Mucosa of rectum (tissue), 2 donors: Measurements from ENCODE around the gene TEX53.

ENCODE experiments used
- H3K27ac ChIP-seq, 2 donors: one replicate each; pipeline ENCODE4 v1.7.0; 2013; ENCODE audit warnings: inconsistent platforms in 2 of 2, low read depth in 2 of 2, low read length in 2 of 2
- H3K27me3 ChIP-seq, 2 donors: one replicate each; pipeline ENCODE4 v1.7.0; 2013; ENCODE audit warnings: low read length in 2 of 2; ENCODE audit not compliant: control insufficient read depth in 2 of 2, insufficient read depth in 2 of 2
- H3K36me3 ChIP-seq, 2 donors: one replicate each; pipeline ENCODE4 v1.7.0; 2013; ENCODE audit warnings: low read length in 2 of 2; ENCODE audit not compliant: control insufficient read depth in 2 of 2, insufficient read depth in 2 of 2
- H3K4me1 ChIP-seq, 2 donors: one replicate each; pipeline ENCODE4 v1.7.0; 2013; ENCODE audit warnings: low read length in 2 of 2, mild to moderate bottlenecking in 1 of 2; ENCODE audit not compliant: control insufficient read depth in 2 of 2, insufficient read depth in 2 of 2
- H3K4me3 ChIP-seq, 2 donors: one replicate each; pipeline ENCODE4 v1.7.0; 2013; ENCODE audit warnings: low read length in 2 of 2
- H3K9ac ChIP-seq, 2 donors: one replicate each; pipeline ENCODE4 v1.7.0; 2013; ENCODE audit warnings: low read length in 2 of 2, low read depth in 1 of 2, mild to moderate bottlenecking in 1 of 2
- H3K9me3 ChIP-seq, 2 donors: one replicate each; pipeline ENCODE4 v1.7.0; 2013; ENCODE audit warnings: low read length in 2 of 2; ENCODE audit not compliant: control insufficient read depth in 2 of 2
- donor health status: healthy.
- donor health status: Normal muscosa, but diverticular disease.

TEX53 gene

GRCh38 chr9:114666851-114667250 is 9.2 kb upstream of the TEX53 start:
- H3K4me3 ChIP-seq = no peak overlapping the region
- H3K9me3 ChIP-seq = no peaks in the 10 kb centered on the region

GRCh38 chr9:114666401-114666800 is 8.8 kb upstream of the TEX53 start:
- Histone ChIP-seq H3K9me3 (no peaks in the 10 kb centered on the region), H3K4me3 (no peak overlapping the region), H3K27me3 (peaks cover 0 to 3% of the 10 kb centered on the region in 2 donors), H3K27ac (no peak overlapping the region), H3K36me3 (no peaks in the 10 kb centered on the region), H3K4me1 (no peaks in the 10 kb centered on the region), H3K9ac (no peak overlapping the region)

More at GRCh38 chr9:114666851-114667250, 9.2 kb upstream of the TEX53 start:
- H3K36me3 ChIP-seq = no peaks in the 10 kb centered on the region
- no peaks in the 10 kb centered on the region for H3K4me1 ChIP-seq
- peaks cover 0 to 3% of the 10 kb centered on the region in 2 donors for H3K27me3 ChIP-seq
- H3K27ac ChIP-seq = no peak overlapping the region
- no peak overlapping the region for H3K9ac ChIP-seq

- Histone ChIP-seq H3K27me3 (peaks cover 0 to 3% of the 10 kb centered on the region in 2 donors), H3K9ac (no peak overlapping the region), H3K4me1 (no peaks in the 10 kb centered on the region), H3K9me3 (no peaks in the 10 kb centered on the region), H3K27ac (no peak overlapping the region), H3K36me3 (no peaks in the 10 kb centered on the region), H3K4me3 (no peak overlapping the region)
Measured at GRCh38 chr9:114664181-114664580, 6.6 kb upstream of the TEX53 start.

- Histone ChIP-seq H3K4me3 (no peak overlapping the region), H3K27ac (no peak overlapping the region), H3K4me1 (no peaks in the 10 kb centered on the region), H3K9ac (no peak overlapping the region), H3K36me3 (no peaks in the 10 kb centered on the region), H3K9me3 (no peaks in the 10 kb centered on the region), H3K27me3 (peaks cover 0 to 3% of the 10 kb centered on the region in 2 donors)
Measured at GRCh38 chr9:114662081-114662989, 4.7 kb upstream of the TEX53 start.

GRCh38 chr9:114656301-114656700 is 1.3 kb downstream of the TEX53 start:
- no peak overlapping the region for H3K9ac ChIP-seq
- no peaks in the 10 kb centered on the region for H3K36me3 ChIP-seq
- H3K27me3 ChIP-seq = no peaks in the 10 kb centered on the region
- no peaks in the 10 kb centered on the region for H3K4me1 ChIP-seq
- H3K9me3 ChIP-seq = no peaks in the 10 kb centered on the region
- H3K27ac ChIP-seq = no peak overlapping the region
- no peak overlapping the region for H3K4me3 ChIP-seq

GRCh38 chr9:114655689-114656088 is 1.9 kb downstream of the TEX53 start:
- Histone ChIP-seq H3K36me3 (no peaks in the 10 kb centered on the region), H3K9me3 (no peaks in the 10 kb centered on the region), H3K4me1 (no peaks in the 10 kb centered on the region), H3K27me3 (no peaks in the 10 kb centered on the region), H3K27ac (no peak overlapping the region), H3K4me3 (no peak overlapping the region), H3K9ac (no peak overlapping the region)

- no peak overlapping the region for H3K27ac ChIP-seq
- no peak overlapping the region for H3K4me3 ChIP-seq
- no peak overlapping the region for H3K9ac ChIP-seq
- no peaks in the 10 kb centered on the region for H3K9me3 ChIP-seq
- no peaks in the 10 kb centered on the region for H3K27me3 ChIP-seq
- no peaks in the 10 kb centered on the region for H3K36me3 ChIP-seq
- H3K4me1 ChIP-seq = no peaks in the 10 kb centered on the region
Measured at GRCh38 chr9:114653556-114654159, 3.9 kb downstream of the TEX53 start.

GRCh38 chr9:114652776-114653555 is 4.6 kb downstream of the TEX53 start:
- Histone ChIP-seq H3K27ac (no peak overlapping the region), H3K27me3 (no peaks in the 10 kb centered on the region), H3K4me3 (no peak overlapping the region), H3K4me1 (no peaks in the 10 kb centered on the region), H3K36me3 (no peaks in the 10 kb centered on the region), H3K9ac (no peak overlapping the region), H3K9me3 (no peaks in the 10 kb centered on the region)

- no peak overlapping the region for H3K9ac ChIP-seq
- H3K4me1 ChIP-seq = no peaks in the 10 kb centered on the region
- peaks cover 20 to 35% of the 10 kb centered on the region in 2 donors for H3K36me3 ChIP-seq
- no peak overlapping the region for H3K4me3 ChIP-seq
- no peak overlapping the region for H3K27ac ChIP-seq
- no peaks in the 10 kb centered on the region for H3K9me3 ChIP-seq
- no peaks in the 10 kb centered on the region for H3K27me3 ChIP-seq
Measured at GRCh38 chr9:114643896-114644295, 13.7 kb downstream of the TEX53 start.

GRCh38 chr9:114643001-114643400 is 14.6 kb downstream of the TEX53 start:
- Histone ChIP-seq H3K4me3 (no peak overlapping the region), H3K27me3 (no peaks in the 10 kb centered on the region), H3K36me3 (peaks cover 20 to 42% of the 10 kb centered on the region in 2 donors), H3K27ac (no peak overlapping the region), H3K4me1 (no peaks in the 10 kb centered on the region), H3K9me3 (no peaks in the 10 kb centered on the region), H3K9ac (no peak overlapping the region)
